Type B pancreatic cell (in vitro differentiated cells): Measurements from ENCODE around the gene NANOS3. TPM values are rescaled to one million over a fixed set of nuclear protein-coding genes. Genes with fewer than 3 reads are reported as not detected.

Experiments
- DNase-seq: peaks from one replicate; pipeline ENCODE4 v3.0.0; 2021; ENCODE audit warnings: mixed read lengths; ENCODE audit not compliant: unreplicated experiment; ENCODE audit errors: extremely low spot score
- H3K27ac Mint-ChIP-seq: 2 replicates; pipeline ENCODE4 v1.8.0; 2021; ENCODE audit warnings: mild to moderate bottlenecking, mixed read lengths
- H3K27me3 Mint-ChIP-seq: 2 replicates; pipeline ENCODE4 v1.8.0; 2021; ENCODE audit warnings: mixed read lengths
- H3K36me3 Mint-ChIP-seq: 2 replicates; pipeline ENCODE4 v1.8.0; 2021; ENCODE audit warnings: mixed read lengths
- H3K4me1 Mint-ChIP-seq: one replicate; pipeline ENCODE4 v1.8.0; 2021; ENCODE audit warnings: mixed read lengths; ENCODE audit not compliant: unreplicated experiment
- H3K4me3 Mint-ChIP-seq: 2 replicates; pipeline ENCODE4 v1.8.0; 2021; ENCODE audit warnings: mild to moderate bottlenecking, mixed read lengths
- H3K9me3 Mint-ChIP-seq: 2 replicates; pipeline ENCODE4 v1.8.0; 2021; ENCODE audit warnings: mixed read lengths
- CTCF ChIP-seq: fragments of 200-600 bp; sonication (generic); conservative IDR thresholded peaks from 2 replicates; pipeline ENCODE4 v1.5.0; 2021; ENCODE audit warnings: antibody characterized with exemption, mild to moderate bottlenecking
- total RNA-seq: library from RNA; stranded (reverse); gene quantifications from 2 replicates; pipeline ENCODE4 v1.2.1, GENCODE V29; 2021; ENCODE audit warnings: low replicate concordance

The NANOS3 gene
- total RNA-seq, 1 donor from 2014 or later, result 2.8 TPM

GRCh38 chr19:13881251-13881691 is 4.3 kb downstream of the NANOS3 start:
- H3K27ac Mint-ChIP-seq, result peak overlapping the region; percentile 4

GRCh38 chr19:13881692-13882418 is 4.9 kb downstream of the NANOS3 start:
- Mint-ChIP-seq H3K9me3 (no peaks in the 10 kb centered on the region), H3K4me3 (peak overlapping the region; percentile 36), H3K27ac (peak overlapping the region; percentile 4), H3K4me1 (peaks cover 14% of the 10 kb centered on the region), H3K36me3 (no peaks in the 10 kb centered on the region), H3K27me3 (no peaks in the 10 kb centered on the region)
- no peak for TF ChIP-seq CTCF
- no peak for DNase-seq

More at GRCh38 chr19:13881251-13881691, 4.3 kb downstream of the NANOS3 start:
- no peak overlapping the region for H3K4me3 Mint-ChIP-seq
- no peak for TF ChIP-seq CTCF
- no peak for DNase-seq
- no peaks in the 10 kb centered on the region for H3K9me3 Mint-ChIP-seq
- H3K27me3 Mint-ChIP-seq, result no peaks in the 10 kb centered on the region
- H3K4me1 Mint-ChIP-seq, result peaks cover 14% of the 10 kb centered on the region
- H3K36me3 Mint-ChIP-seq, result no peaks in the 10 kb centered on the region

GRCh38 chr19:13882419-13882795 is 5.5 kb downstream of the NANOS3 start:
- H3K27ac Mint-ChIP-seq, result no peak overlapping the region
- no peak for TF ChIP-seq CTCF
- H3K4me1 Mint-ChIP-seq, result peaks cover 14% of the 10 kb centered on the region
- no peak overlapping the region for H3K4me3 Mint-ChIP-seq
- no peaks in the 10 kb centered on the region for H3K9me3 Mint-ChIP-seq
- H3K27me3 Mint-ChIP-seq, result no peaks in the 10 kb centered on the region
- no peaks in the 10 kb centered on the region for H3K36me3 Mint-ChIP-seq
- no peak for DNase-seq

- Mint-ChIP-seq H3K27ac (no peak overlapping the region), H3K4me3 (no peak overlapping the region), H3K4me1 (peaks cover 14% of the 10 kb centered on the region), H3K9me3 (no peaks in the 10 kb centered on the region), H3K36me3 (no peaks in the 10 kb centered on the region), H3K27me3 (no peaks in the 10 kb centered on the region)
- DNase-seq, result no peak
- TF ChIP-seq CTCF, result no peak
These were observed 5.9 kb downstream of the NANOS3 start for GRCh38 chr19:13882836-13883235.

- no peak overlapping the region for H3K4me3 Mint-ChIP-seq
These were observed 6.7 kb downstream of the NANOS3 start for GRCh38 chr19:13883516-13884064.

More at GRCh38 chr19:13883516-13884064, 6.7 kb downstream of the NANOS3 start:
- TF ChIP-seq CTCF, result peak; percentile 39
- H3K9me3 Mint-ChIP-seq, result no peaks in the 10 kb centered on the region
- H3K27ac Mint-ChIP-seq, result no peak overlapping the region
- DNase-seq, result no peak
- no peaks in the 10 kb centered on the region for H3K27me3 Mint-ChIP-seq
- H3K4me1 Mint-ChIP-seq, result peaks cover 14% of the 10 kb centered on the region
- H3K36me3 Mint-ChIP-seq, result no peaks in the 10 kb centered on the region
